ENCODE measurements around the gene NTSR1.

DNA sequence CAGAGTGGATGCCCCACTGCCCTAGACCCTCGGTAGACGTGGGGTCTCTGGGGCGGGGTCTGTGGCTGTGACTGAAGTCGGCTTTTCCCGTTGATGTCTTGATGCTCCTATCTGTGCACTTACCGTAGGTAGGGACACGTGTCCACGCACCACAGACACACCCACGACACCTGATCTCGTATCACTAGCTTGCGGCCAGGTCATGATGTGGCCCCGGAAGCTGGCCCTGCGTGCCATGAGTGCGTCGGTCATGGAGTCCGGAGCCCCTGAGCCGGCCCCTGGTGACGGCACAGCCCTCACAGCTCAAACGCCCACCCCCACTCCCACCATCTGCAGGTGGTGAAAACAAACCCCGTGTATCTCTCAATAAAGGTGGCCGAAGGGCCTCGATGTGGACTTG lies 53.7 kb downstream of the NTSR1 start:
- TF ChIP-seq YY1 (IDR thresholded peaks at IDR 0.05; ENCODE audit: insufficient read depth, insufficient read length) (no peak), ZNF274 (IDR thresholded peaks at IDR 0.05; ENCODE audit: low read depth, low read length) (no peak)

Data from NT2/D1 (cell line).